Stimulated activated CD4-positive, alpha-beta T cell treated with anti-CD3 and anti-CD28 coated beads, TNF-alpha, amount 100 ng/mL, for 1 hour (primary cell): Measurements from ENCODE around the gene TCEA2.

Experiments
- DNase-seq, 3 donors: peaks; one replicate each; pipeline ENCODE4 v3.0.0-alpha.2; 2020; ENCODE audit warnings: low read depth in 3 of 3, low spot score in 1 of 3

Gene TCEA2

DNA sequence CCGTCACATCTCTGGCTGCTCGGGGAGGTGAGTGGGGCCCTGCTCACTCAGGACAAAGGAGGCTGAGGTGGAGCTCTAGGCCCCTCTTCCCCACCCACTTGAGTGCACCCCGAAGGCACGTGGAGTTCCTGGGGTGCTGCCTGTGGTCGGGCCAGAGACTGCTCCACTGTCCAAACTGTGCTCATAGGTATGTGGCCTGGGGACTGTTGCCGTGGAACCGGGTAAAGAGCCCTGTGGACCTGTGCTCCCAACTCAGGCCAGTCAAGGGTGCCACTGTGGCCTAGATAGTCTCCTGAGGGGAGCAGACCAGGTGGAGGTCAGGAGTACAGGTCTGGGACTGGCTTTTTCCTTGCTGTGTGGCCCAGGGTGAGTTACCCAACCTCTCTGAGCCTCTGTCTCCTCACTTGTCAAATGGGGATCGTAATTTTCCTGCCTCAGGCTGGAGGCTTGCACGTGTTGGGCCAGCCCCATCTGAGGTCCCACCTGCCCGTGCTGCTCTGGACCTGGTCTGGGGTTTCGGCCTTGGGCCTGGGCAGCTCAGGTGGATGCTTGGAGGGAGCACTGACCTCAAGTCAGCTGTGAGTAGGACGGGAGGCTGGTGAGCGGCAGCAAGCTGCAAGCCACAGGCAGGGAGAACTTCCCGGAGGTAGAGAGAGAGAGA lies 56.8 kb downstream of the TCEA2 start:
- DNase-seq = no peak

DNA sequence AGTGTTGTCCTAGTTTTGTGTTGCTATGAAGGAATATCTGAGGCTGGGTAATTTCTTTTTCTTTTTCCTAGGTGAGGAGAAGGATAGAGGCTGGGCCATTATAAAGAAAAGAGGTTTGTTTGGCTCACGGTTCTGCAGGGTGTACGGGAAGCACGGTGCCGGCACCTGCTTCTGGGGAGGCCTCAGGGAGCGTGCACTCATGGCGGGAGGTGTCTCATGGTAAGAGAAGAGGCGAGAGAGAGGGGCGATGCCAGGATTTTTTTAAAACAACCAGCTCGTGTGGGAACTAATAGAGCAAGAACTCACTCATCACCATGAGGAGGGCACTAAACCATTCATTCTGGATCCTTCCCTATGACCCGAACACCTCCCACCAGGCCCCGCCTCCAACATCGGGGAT lies 58.6 kb downstream of the TCEA2 start:
- DNase-seq = no peak
